Left renal pelvis (tissue), 4 donors: ENCODE results near the gene SCT. TPM values are rescaled to one million over a fixed set of nuclear protein-coding genes. Genes with fewer than 3 reads are reported as not detected.

Experiments
- DNase-seq, 4 donors: peaks; one replicate each; pipeline ENCODE4 v3.0.0-alpha.2; 2013; ENCODE audit warnings: low read depth in 4 of 4, low spot score in 3 of 4
- polyA plus RNA-seq, 4 donors: library from polyadenylated mRNA; unstranded; fragments of 120-200 nt; gene quantifications; one replicate each; pipeline ENCODE4 v1.2.1, GENCODE V29; 2013; ENCODE audit not compliant: insufficient read length in 4 of 4

The SCT gene
- polyA plus RNA-seq, 4 donors: 0.47 to 3.1 (median 1.4) TPM; not detected in 1

- DNase-seq: no peak
Measured at GRCh38 chr11:645536-645935, 18.6 kb upstream of the SCT start.

DNA sequence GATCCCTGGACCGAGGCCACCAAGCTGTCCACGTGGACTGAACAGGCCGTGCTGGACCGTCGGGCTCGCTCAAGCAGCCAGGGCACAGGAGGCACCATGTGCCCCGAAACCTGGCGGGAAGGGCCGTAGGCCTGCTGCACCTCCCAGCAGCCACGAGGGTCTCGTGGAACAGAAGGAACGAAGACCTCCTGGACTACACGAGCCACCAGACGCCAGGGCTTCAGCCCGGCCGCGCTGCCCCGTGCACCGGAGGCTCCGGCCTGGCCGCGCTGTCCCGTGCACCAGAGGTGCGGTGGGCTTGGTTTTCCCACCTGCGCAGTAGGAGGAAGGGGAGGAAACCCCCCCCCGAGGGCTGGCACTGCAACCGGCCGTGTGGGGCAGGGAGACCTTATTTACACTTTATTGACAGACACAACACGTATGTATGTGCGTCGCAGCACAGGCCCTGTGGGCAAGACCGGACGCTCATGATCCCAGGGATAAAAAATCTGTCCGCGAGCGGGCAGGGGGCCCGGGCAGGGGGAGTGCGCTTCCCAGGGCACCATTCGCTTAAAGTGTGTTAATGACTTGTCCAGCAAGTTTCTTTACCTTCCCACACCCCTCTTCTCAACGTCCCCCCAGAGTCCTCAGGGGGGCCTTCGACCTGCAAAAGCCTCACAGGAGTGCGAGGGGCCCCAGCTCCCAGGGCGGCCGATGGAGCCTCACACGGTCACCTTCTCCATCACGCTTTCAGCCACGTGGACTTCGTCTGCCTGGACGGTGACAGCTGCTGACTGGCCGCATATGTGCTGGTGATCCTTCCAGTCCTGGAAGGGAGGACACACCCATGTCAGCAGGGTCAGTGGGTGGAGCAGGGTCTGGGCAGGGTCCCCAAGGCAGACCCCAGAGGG lies 17.1 kb upstream of the SCT start:
- DNase-seq: no peak

GRCh38 chr11:643366-643765 lies 16.4 kb upstream of the SCT start:
- no peak for DNase-seq

- no peak for DNase-seq
Measured at GRCh38 chr11:641806-642370, 14.9 kb upstream of the SCT start.

DNA sequence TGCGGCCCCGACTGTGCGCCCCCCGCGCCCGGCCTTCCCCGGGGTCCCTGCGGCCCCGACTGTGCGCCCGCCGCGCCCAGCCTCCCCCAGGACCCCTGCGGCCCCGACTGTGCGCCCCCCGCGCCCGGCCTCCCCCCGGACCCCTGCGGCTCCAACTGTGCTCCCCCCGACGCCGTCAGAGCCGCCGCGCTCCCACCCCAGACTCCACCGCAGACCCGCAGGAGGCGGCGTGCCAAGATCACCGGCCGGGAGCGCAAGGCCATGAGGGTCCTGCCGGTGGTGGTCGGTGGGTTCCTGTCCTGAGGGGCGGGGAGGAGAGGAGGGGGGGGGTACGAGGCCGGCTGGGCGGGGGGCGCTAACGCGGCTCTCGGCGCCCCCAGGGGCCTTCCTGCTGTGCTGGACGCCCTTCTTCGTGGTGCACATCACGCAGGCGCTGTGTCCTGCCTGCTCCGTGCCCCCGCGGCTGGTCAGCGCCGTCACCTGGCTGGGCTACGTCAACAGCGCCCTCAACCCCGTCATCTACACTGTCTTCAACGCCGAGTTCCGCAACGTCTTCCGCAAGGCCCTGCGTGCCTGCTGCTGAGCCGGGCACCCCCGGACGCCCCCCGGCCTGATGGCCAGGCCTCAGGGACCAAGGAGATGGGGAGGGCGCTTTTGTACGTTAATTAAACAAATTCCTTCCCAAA lies 13.2 kb upstream of the SCT start:
- DNase-seq: no peak

DNA sequence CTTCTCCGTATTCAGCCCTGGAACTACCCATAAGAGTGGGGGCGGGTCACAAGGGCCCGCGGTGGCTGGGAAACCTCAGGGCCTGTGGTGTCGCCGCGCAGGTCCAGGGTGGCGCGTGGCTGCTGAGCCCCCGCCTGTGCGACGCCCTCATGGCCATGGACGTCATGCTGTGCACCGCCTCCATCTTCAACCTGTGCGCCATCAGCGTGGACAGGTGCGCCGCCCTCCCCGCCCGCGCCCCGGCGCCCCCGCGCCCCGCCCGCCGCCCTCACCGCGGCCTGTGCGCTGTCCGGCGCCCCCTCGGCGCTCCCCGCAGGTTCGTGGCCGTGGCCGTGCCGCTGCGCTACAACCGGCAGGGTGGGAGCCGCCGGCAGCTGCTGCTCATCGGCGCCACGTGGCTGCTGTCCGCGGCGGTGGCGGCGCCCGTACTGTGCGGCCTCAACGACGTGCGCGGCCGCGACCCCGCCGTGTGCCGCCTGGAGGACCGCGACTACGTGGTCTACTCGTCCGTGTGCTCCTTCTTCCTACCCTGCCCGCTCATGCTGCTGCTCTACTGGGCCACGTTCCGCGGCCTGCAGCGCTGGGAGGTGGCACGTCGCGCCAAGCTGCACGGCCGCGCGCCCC lies 12.5 kb upstream of the SCT start:
- DNase-seq: no peak

GRCh38 chr11:638631-639331 lies 11.8 kb upstream of the SCT start:
- DNase-seq: no peak

DNA sequence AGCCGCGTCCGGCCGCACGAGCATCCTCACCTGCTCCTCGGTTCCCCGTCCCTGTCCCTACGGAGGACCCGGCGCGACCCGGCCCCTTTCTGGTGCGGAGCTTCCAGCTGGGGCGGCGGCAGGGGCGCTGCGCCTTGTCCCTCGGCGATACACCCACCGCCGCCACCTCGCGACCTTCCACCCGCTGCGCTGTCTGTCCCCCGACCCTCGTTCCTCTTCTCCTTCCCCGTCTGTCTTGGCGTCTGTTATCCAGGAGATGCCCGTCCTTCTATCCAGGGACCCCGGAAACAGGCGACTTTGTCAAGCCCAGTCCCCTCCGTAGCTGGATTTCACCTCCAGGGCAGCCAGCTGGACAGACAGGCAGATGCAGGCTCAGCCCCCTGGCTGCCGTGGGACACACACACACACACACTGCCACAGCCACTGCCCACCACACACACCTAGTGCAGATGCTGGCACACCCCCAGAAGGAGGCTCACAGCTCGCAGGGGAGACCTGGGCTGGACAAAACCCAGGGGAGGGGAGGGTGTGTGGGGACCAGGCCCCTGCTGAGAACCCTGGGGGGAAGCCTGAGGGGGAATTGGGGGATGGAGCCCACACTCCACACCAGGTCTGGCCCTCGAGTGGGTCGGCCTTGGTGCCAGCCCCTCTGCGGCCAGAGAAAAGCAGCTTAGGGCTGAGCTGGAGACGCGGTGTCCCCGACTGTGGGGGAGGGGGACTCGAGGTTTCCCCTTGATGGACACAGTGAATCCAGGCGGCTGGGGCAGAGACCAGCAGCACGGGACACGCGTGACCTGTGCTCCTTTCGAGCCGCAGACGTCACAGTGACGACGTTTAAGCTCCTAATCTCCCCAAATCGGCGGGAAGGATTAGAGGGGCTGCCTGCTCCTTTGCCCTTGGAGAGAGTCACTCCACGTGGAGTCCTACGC lies 10.9 kb upstream of the SCT start:
- no peak for DNase-seq

- DNase-seq: no peak
Measured at GRCh38 chr11:637333-637592, 10.3 kb upstream of the SCT start.

- DNase-seq: no peak
Measured at GRCh38 chr11:636511-637332, 9.7 kb upstream of the SCT start, which contains the start of gene DRD4. DRD4 (plus strand) TSS chr11:637269; CDS start chr11:637305, 36 bp downstream.

GRCh38 chr11:635945-636510 lies 9.0 kb upstream of the SCT start:
- no peak for DNase-seq

GRCh38 chr11:630871-631270 lies 3.9 kb upstream of the SCT start:
- DNase-seq: no peak

DNA sequence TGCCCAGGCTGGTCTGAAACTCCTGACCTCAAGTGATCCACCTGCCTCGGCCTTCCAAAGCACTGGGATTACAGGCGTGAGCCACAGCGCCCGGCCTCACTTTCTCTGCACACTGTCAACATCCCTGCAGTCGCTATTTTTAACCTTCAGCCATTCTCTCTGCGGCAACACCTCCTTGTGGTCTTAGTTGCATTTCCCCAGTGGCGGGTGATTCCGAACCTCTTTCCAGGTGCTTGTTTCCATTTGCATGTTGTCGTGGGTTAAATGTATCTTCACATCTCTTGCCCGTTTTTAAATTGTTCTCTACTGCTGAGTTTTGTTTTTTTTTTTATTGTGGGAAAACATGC lies 2.2 kb upstream of the SCT start:
- no peak for DNase-seq

DNA sequence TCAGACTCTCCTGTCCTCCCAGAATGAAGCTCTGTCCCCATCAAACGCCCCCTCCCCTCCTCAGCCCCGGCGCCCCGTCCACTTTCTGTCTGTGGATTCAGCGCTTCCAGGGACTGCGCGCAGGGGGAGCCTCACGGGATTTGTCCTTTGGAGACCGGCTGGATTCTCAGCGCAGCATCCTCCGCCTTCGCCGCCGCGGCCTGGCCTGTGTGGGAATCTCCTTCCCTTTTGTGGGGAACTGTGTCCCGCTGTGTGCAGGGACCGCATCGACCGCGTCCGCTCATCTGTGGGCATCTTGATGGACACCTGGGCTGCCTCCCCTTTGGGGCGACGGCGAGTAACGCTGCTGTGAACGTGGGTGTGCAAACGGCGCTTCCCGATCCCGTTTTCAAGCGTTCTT lies 1.1 kb upstream of the SCT start:
- no peak for DNase-seq

- no peak for DNase-seq
Measured at GRCh38 chr11:627308-627576, 261 bp upstream of the SCT start.

DNA sequence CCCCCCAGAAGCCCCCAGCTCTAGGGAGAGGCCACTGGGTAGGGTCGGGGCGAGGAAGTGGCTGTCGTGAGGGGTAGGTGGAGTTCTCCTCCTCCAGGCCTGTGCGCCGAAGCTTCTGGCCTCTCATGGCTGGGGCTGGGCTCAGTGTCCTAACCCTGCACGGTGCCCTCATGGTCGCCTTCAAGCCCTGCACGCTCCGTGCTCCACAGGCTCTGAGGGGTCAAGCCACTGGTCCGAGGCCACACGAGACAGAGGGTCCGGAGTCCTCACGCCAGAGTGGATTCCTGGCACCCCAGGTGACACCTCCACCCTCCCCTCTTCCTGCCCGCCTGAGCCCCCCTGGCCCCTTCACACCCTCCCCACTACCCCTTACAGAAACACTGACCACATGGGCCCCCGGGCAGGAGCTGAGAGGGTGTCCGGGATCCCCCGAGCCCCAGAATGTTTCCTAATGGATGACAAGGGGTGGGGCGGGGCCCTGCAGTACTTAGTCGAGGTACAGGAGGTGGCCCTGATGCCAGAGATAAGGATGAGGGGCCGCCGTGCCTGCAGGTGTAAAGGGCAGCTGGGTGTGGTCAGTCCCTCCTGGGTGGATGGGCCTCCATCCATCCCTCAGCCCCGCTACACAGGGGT lies 1.2 kb downstream of the SCT start:
- no peak for DNase-seq

GRCh38 chr11:624705-625635 lies 2.0 kb downstream of the SCT start, which contains the start of gene CDHR5:
CDHR5 (minus strand) TSS chr11:624955; CDS start chr11:624902, 53 bp downstream.
- DNase-seq: no peak
